ENCODE data around the gene OR8I2. TPM values are rescaled to one million over a fixed set of nuclear protein-coding genes. Genes with fewer than 3 reads are reported as not detected.

The OR8I2 gene
- total RNA-seq (2016; rRNA removed; fragmentation: Illumina TruSeq; extraction: Trizol) (not detected in 2 replicates), polyA plus RNA-seq (2011; rRNA removed) (not detected in 2 replicates), polyA minus RNA-seq (2011; rRNA and poly(A)+ RNA removed; ENCODE audit: low replicate concordance) (not detected in 2 replicates), Bru-seq, nascent RNA (not detected), BruChase-seq, experiment 1, labeled RNA remaining after a 6-hour chase (not detected), BruChase-seq, experiment 2, labeled RNA remaining after a 2-hour chase (not detected)
- total RNA-seq (2016; cell fraction: cytosol; rRNA removed; fragmentation: Illumina TruSeq; extraction: Trizol; ENCODE audit: low read depth): not detected in 2 replicates
- total RNA-seq (2016; cell fraction: insoluble cytoplasmic fraction; rRNA removed; fragmentation: Illumina TruSeq; extraction: Trizol): not detected in 2 replicates
- total RNA-seq (2016; cell fraction: membrane; rRNA removed; fragmentation: Illumina TruSeq; extraction: Trizol): not detected in 2 replicates
- not detected in 2 replicates for total RNA-seq (2016; cell fraction: nucleus; rRNA removed; fragmentation: Illumina TruSeq; extraction: Trizol)
- not detected in 2 replicates for polyA plus RNA-seq (2011; cell fraction: cytosol; rRNA removed)
- polyA plus RNA-seq (2011; cell fraction: nucleus; rRNA removed): not detected in 2 replicates
- not detected in 2 replicates for polyA plus RNA-seq (2012)
- polyA plus RNA-seq (2016; cell fraction: cytosol; fragmentation: Illumina TruSeq; extraction: Trizol; ENCODE audit: low read depth): not detected in 2 replicates
- not detected in 2 replicates for polyA plus RNA-seq (2016; cell fraction: insoluble cytoplasmic fraction; fragmentation: Illumina TruSeq; extraction: Trizol; ENCODE audit: low read depth)
- polyA plus RNA-seq (2016; cell fraction: membrane; fragmentation: Illumina TruSeq; extraction: Trizol; ENCODE audit: low read depth): not detected in 2 replicates
- not detected in 2 replicates for polyA plus RNA-seq (2016; cell fraction: nucleus; fragmentation: Illumina TruSeq; extraction: Trizol; ENCODE audit: insufficient read depth, low read depth)
- not detected in 2 replicates for polyA minus RNA-seq (2011; cell fraction: cytosol; rRNA and poly(A)+ RNA removed)
- not detected in 2 replicates for polyA minus RNA-seq (2011; cell fraction: nucleus; rRNA and poly(A)+ RNA removed)
- long read RNA-seq, experiment 1: 0 reads
- long read RNA-seq, experiment 2: 0 reads

- no peak within 1 kb of the TSS for H3K9ac ChIP-seq (ENCODE audit: insufficient read depth, low read depth, low read length)
- H4K20me1 ChIP-seq (ENCODE audit: insufficient read depth, low read length): no peaks in the 10 kb centered on the region
- WGBS (ENCODE audit: low lambda C conversion rate): 11% methylated on average over 3 of the region's 3 CpGs
- ATAC-seq (no peak), DNase-seq (ENCODE audit: low spot score) (no peak), FAIRE-seq (no peak)
- ChIA-PET CTCF (ENCODE audit: low intra/inter-chr PET ratio, low total read pairs) (no interaction called here), POLR2A (no interaction called here)
- H3K4me1 ChIP-seq (ENCODE audit: insufficient read depth, low read length): no peaks in the 10 kb centered on the region
- TF ChIP-seq DBP (CRISPR knock-in tag; IDR thresholded peaks at IDR 0.05; ENCODE audit: not compliant biosample characterization) (no peak), ZFX (CRISPR knock-in tag; IDR thresholded peaks at IDR 0.05; ENCODE audit: low read depth) (no peak), RXRB (CRISPR knock-in tag; IDR thresholded peaks at IDR 0.05; ENCODE audit: borderline replicate concordance) (no peak), PAF1 (CRISPR knock-in tag; IDR thresholded peaks at IDR 0.05) (no peak), HIC2 (CRISPR knock-in tag; IDR thresholded peaks at IDR 0.05; ENCODE audit: low read depth) (no peak), ZNF784 (CRISPR knock-in tag; IDR thresholded peaks at IDR 0.05; ENCODE audit: borderline replicate concordance) (no peak), ZMAT5 (CRISPR knock-in tag; IDR thresholded peaks at IDR 0.05; ENCODE audit: borderline replicate concordance, low read depth) (no peak), ZSCAN31 (CRISPR knock-in tag; IDR thresholded peaks at IDR 0.05; ENCODE audit: low read depth) (no peak), ZFP90 (CRISPR knock-in tag; IDR thresholded peaks at IDR 0.05; ENCODE audit: borderline replicate concordance) (no peak), GTF2F1 (IDR thresholded peaks at IDR 0.05; ENCODE audit: low read length) (no peak), ZNF709 (CRISPR knock-in tag; IDR thresholded peaks at IDR 0.05) (no peak), ZSCAN21 (CRISPR knock-in tag; IDR thresholded peaks at IDR 0.05; ENCODE audit: borderline replicate concordance) (no peak), ZNF530 (CRISPR knock-in tag; IDR thresholded peaks at IDR 0.05; ENCODE audit: low read depth) (no peak), ATF1 (CRISPR knock-in tag; IDR thresholded peaks at IDR 0.05) (no peak), ZNF138 (CRISPR knock-in tag; IDR thresholded peaks at IDR 0.05; ENCODE audit: low read depth) (no peak)
- TF ChIP-seq, protein P1, sequence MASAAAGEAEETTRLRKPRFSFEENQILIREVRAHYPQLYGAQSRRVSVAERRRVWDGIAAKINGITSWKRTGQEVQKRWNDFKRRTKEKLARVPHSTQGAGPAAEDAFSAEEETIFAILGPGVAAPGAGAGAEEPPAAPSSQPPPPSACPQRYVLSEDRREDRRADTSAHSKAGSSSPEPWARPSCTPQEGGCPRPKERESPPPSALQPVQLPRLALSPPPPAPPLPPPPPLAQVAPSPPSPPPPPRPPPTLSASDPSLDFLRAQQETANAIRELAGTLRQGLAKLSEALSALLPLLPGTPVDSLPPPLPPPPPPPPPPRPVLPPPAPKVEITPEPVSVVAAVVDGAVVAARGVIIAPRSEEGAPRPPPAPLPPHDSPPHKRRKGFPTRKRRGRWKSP (CRISPR knock-in tag; IDR thresholded peaks at IDR 0.05): no peak
- BruUV-seq (replicated peaks): no TSS peak
- in situ Hi-C loops (cut with HindIII; ENCODE audit: extremely low pct_ligation_motif_present, low pct_unique_long_range_greater_than_20kb): no loop called here
- H3K79me2 ChIP-seq (ENCODE audit: insufficient read depth, low read length): no peaks in the 10 kb centered on the region
- no peaks in the 10 kb centered on the region for H3K36me3 ChIP-seq (replicated peaks in 1 of 2; ENCODE audit: control insufficient read depth in 1 of 2, insufficient read depth in 2 of 2, low read length in 2 of 2)
- no peak within 1 kb of the TSS for H3K4me3 ChIP-seq (replicated peaks in 1 of 3; ENCODE audit: insufficient read depth in 1 of 3, low read depth in 2 of 3, low read length in 3 of 3)
- H2AFZ ChIP-seq (ENCODE audit: low read length): no peak within 1 kb of the TSS
- H3K27me3 ChIP-seq (ENCODE audit: control insufficient read depth in 1 of 2, insufficient read depth in 2 of 2, low read length in 2 of 2): no peaks in the 10 kb centered on the region; a peak in 1 of 5 replicates
- no peak within 1 kb of the TSS for H3K4me2 ChIP-seq (ENCODE audit: low read depth, low read length)
- intact Hi-C loops (cut with micrococcal nuclease; ENCODE audit: unreplicated experiment): no loop called here
- H3K9me3 ChIP-seq (ENCODE audit: low read length): 0 out of 2 replicates have a peak, but pooled peaks cover 7% of the 10 kb centered on the region
- no peak within 1 kb of the TSS for H3K27ac ChIP-seq (ENCODE audit: extremely low read length, insufficient read depth, low read length)
These were observed at the start of gene OR8I2 for GRCh38 chr11:56093008-56093407. TSS of gene OR8I2 (plus strand) at chr11:56093308. CDS start at chr11:56093308, 0 bp downstream.
